C1 segment of cervical spinal cord (tissue), 14 donors: ENCODE measurements around the gene CLCN4.

Experiments used
- DNase-seq, 14 donors: peaks; one replicate each; lab custom pipeline; 2025; lab: John Stamatoyannopoulos, UW

Gene CLCN4

GRCh38 chrX:10166248-10166716 lies 9.5 kb downstream of the CLCN4 start:
- no peak for DNase-seq

- peak in 8 of 14 donors; percentile 15 to 60 (median 36) for DNase-seq
Observed at GRCh38 chrX:10166731-10167151, 10.0 kb downstream of the CLCN4 start.

GRCh38 chrX:10167573-10167972 lies 10.8 kb downstream of the CLCN4 start:
- no peak for DNase-seq

- DNase-seq: peak in 2 of 14 donors; percentile 3 to 10
Observed at GRCh38 chrX:10168226-10168625, 11.5 kb downstream of the CLCN4 start.

GRCh38 chrX:10169175-10169574 lies 12.4 kb downstream of the CLCN4 start:
- no peak for DNase-seq

GRCh38 chrX:10171249-10171648 lies 14.5 kb downstream of the CLCN4 start:
- no peak for DNase-seq

- no peak for DNase-seq
Observed at GRCh38 chrX:10172877-10173276, 16.1 kb downstream of the CLCN4 start.

GRCh38 chrX:10173331-10173900 lies 16.6 kb downstream of the CLCN4 start:
- peak in 8 of 14 donors; percentile 22 to 64 (median 36) for DNase-seq

- no peak for DNase-seq
Observed at GRCh38 chrX:10174051-10174450, 17.3 kb downstream of the CLCN4 start.

- DNase-seq: no peak
Observed at GRCh38 chrX:10174810-10175209, 18.0 kb downstream of the CLCN4 start.

- DNase-seq: peak in 1 of 14 donors; percentile 50
Observed at GRCh38 chrX:10175319-10175871, 18.6 kb downstream of the CLCN4 start.

GRCh38 chrX:10176121-10177003 lies 19.6 kb downstream of the CLCN4 start:
- peak in 5 of 14 donors; percentile 12 to 59 (median 29) for DNase-seq

- DNase-seq: no peak
Observed at GRCh38 chrX:10177004-10177396, 20.2 kb downstream of the CLCN4 start.

GRCh38 chrX:10177601-10178000 lies 20.8 kb downstream of the CLCN4 start:
- DNase-seq: no peak

GRCh38 chrX:10178866-10179463 lies 22.2 kb downstream of the CLCN4 start:
- no peak for DNase-seq

GRCh38 chrX:10183760-10184159 lies 27.0 kb downstream of the CLCN4 start:
- DNase-seq: no peak

- no peak for DNase-seq
Observed at GRCh38 chrX:10184411-10184810, 27.6 kb downstream of the CLCN4 start.

GRCh38 chrX:10186355-10186754 lies 29.6 kb downstream of the CLCN4 start:
- no peak for DNase-seq

GRCh38 chrX:10187421-10187820 lies 30.6 kb downstream of the CLCN4 start:
- no peak for DNase-seq

- DNase-seq: peak in 13 of 14 donors; percentile 1 to 77 (median 54)
Observed at GRCh38 chrX:10189317-10190268, 32.8 kb downstream of the CLCN4 start.

GRCh38 chrX:10190367-10190766 lies 33.6 kb downstream of the CLCN4 start:
- no peak for DNase-seq
